ENCODE measurements around the gene PHLDB1. TPM values are rescaled to one million over a fixed set of nuclear protein-coding genes. Genes with fewer than 3 reads are reported as not detected.

The PHLDB1 gene
- polyA plus RNA-seq, 1 of the 3 experiments (the other 2 are of a cell fraction): 89.4 TPM

DNA sequence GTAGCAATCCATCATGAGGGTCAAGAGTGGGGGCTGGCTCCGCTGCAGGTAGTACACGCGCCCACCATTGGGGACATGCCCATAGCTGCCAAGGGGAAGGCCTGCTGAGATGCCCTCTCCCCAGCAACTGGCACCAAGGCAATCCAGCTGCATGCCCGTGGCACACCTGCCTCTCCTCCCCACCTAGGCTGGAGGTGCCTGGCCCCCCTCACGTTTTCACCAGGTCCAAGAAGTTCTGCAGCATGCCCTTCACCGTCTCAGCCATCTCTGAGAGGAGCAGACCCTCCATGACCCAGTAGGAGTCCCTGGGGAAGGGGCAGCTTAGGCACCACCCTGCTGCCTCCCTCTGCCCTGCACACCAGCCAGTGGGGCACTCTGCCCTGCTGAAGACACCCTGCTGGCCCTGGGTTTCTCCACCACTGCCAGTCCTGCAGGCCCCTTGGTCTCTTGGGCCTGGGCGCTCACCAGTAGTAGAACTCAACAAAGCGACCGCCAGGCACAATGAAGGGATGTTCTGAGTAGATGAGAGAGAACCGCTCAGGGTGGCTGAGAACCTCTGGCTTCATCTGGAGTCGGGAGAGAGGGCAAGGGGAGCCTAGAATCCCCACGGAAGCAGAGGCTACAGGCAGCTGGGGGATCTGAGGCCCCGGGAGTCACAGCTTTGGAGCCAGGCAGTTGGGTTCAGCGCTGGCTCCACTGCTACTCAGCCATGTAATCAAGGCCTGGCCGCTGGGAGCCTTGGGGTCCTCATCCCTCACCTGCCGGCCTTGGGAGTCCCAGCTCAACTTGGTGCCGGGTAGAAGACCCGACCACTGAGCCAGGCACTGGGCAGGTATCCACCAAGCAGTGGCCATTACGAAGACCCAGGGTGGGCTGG, 54.2 kb downstream of the PHLDB1 start:
- CTCF ChIA-PET: interaction anchor here (0.9 to 9.6 kb wide), 8 partner anchors 11 to 266 kb away, joined by 3 to 144 read pairs (median 28); partner anchors contain the start of gene PHLDB1
- TF ChIP-seq CTCF (IDR thresholded peaks at IDR 0.05): no peak
- POLR2A ChIA-PET: no interaction called here
- no peaks in the 10 kb centered on the region for H3K9me2 ChIP-seq
- H3K4me1 ChIP-seq (ENCODE audit: control insufficient read depth in 1 of 2, insufficient read depth in 2 of 2, low read depth in 1 of 2, low read length in 1 of 2): peaks cover 0 to 12% of the 10 kb centered on the region in 2 experiments; a peak in 1 of 4 replicates
- H3K9ac ChIP-seq: no peak overlapping the region
- H3K9me3 ChIP-seq: no peaks in the 10 kb centered on the region
- no peak for DNase-seq
- no peaks in the 10 kb centered on the region for H3K79me2 ChIP-seq (ENCODE audit: insufficient read depth)
- peaks cover 30% of the 10 kb centered on the region for H3F3A ChIP-seq (replicated peaks; ENCODE audit: insufficient read depth)
- H3K27ac ChIP-seq (ENCODE audit: low read depth in 2 of 2, low read length in 1 of 2): no peak overlapping the region
- H4K20me1 ChIP-seq (ENCODE audit: insufficient read depth): peaks cover 10% of the 10 kb centered on the region
- WGBS (ENCODE audit: low lambda C conversion rate): 86% methylated on average over 6 of the region's 19 CpGs
- no peak overlapping the region for H3K4me3 ChIP-seq (ENCODE audit: low read depth in 2 of 2, low read length in 1 of 2)
- no peak overlapping the region for H2AFZ ChIP-seq (ENCODE audit: low read depth)
- no peaks in the 10 kb centered on the region for H3K27me3 ChIP-seq (ENCODE audit: insufficient read depth)
- H3K4me2 ChIP-seq: no peak overlapping the region
- H3K36me3 ChIP-seq (replicated peaks in 1 of 2; ENCODE audit: control insufficient read depth in 1 of 2, insufficient read depth in 2 of 2, low read length in 1 of 2): peaks cover 3 to 13% of the 10 kb centered on the region in 2 experiments

DNA sequence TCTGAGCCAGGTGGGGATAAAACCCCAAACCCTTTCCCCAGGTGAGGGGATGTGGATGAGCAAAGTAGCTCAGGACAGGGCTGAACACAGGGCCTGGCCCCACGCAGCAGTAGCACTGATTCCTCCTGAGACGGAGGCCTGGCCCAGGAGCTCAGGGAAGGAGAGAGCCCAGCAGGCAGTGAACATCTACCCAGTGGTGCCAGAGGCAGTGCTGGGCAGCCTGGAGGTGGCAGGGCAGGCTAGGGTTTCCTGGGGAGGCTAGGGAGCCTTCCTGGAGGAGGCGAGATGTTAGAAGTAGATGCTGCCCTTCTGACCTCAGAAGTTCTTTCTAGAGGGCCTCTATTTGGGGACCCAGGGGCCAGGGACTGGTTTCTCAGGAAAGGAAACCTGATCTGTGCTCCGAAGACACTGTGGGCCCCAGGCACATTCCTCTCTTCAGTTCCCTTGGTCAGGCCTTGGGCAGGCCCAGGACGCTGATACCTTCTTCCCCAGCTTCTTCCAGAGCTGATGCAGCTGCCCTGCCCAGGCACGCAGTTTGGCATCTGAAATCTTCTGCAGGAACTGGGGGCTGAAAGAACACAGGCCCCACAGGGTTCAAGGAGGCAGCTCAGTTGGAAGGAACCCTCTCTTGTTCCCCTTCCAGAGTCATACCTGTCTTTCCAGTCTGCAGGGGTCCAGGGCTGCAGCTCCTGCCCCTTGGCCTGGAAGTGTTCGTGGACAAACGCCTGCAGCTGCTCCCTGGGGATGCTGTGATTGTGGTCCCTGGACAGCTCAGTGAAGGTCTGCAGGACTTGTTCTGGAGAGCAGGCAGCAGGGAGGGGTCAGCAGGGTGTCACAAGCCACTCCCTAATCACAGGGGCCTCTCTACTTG, 55.2 kb downstream of the PHLDB1 start:
- H3K9me2 ChIP-seq: no peaks in the 10 kb centered on the region
- no peak overlapping the region for H3K27ac ChIP-seq (ENCODE audit: low read depth in 2 of 2, low read length in 1 of 2)
- H3F3A ChIP-seq (replicated peaks; ENCODE audit: insufficient read depth): peaks cover 24% of the 10 kb centered on the region
- no peaks in the 10 kb centered on the region for H3K27me3 ChIP-seq (ENCODE audit: insufficient read depth)
- ChIA-PET CTCF (interaction anchor here (1.8 to 9.6 kb wide), 4 partner anchors 10 to 265 kb away, joined by 4 to 144 read pairs (median 28); no protein-coding TSS in a partner anchor), POLR2A (no interaction called here)
- H3K9me3 ChIP-seq: no peaks in the 10 kb centered on the region
- no peak overlapping the region for H3K4me3 ChIP-seq (ENCODE audit: low read depth in 2 of 2, low read length in 1 of 2)
- TF ChIP-seq, protein P1, sequence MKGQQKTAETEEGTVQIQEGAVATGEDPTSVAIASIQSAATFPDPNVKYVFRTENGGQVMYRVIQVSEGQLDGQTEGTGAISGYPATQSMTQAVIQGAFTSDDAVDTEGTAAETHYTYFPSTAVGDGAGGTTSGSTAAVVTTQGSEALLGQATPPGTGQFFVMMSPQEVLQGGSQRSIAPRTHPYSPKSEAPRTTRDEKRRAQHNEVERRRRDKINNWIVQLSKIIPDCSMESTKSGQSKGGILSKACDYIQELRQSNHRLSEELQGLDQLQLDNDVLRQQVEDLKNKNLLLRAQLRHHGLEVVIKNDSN (IDR thresholded peaks at IDR 0.05; ENCODE audit: borderline replicate concordance, low read depth): no peak
- no peak for TF ChIP-seq RCOR1 (IDR thresholded peaks at IDR 0.05; ENCODE audit: low read length)
- no peak for TF ChIP-seq RXRA (IDR thresholded peaks at IDR 0.05; ENCODE audit: borderline replicate concordance, low read depth)
- TF ChIP-seq, protein P2, sequence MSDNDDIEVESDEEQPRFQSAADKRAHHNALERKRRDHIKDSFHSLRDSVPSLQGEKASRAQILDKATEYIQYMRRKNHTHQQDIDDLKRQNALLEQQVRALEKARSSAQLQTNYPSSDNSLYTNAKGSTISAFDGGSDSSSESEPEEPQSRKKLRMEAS (IDR thresholded peaks at IDR 0.05; ENCODE audit: low read depth): no peak
- no peak for TF ChIP-seq PBX3 (IDR thresholded peaks at IDR 0.05)
- TF ChIP-seq JUND (IDR thresholded peaks at IDR 0.05): no peak
- no peak for TF ChIP-seq GATA2 (CRISPR knock-in tag; IDR thresholded peaks at IDR 0.05)
- TF ChIP-seq CHD2 (IDR thresholded peaks at IDR 0.05; ENCODE audit: low read length, partially characterized antibody): no peak
- TF ChIP-seq SIN3A (IDR thresholded peaks at IDR 0.05; ENCODE audit: borderline replicate concordance, low read depth, low read length): no peak
- no peak for TF ChIP-seq CTCF (IDR thresholded peaks at IDR 0.05)
- no peak for TF ChIP-seq USF2 (IDR thresholded peaks at IDR 0.05; ENCODE audit: borderline replicate concordance, low read depth, low read length)
- no peak for TF ChIP-seq IRF3 (IDR thresholded peaks at IDR 0.05; ENCODE audit: low read depth, low read length)
- no peak overlapping the region for H3K9ac ChIP-seq
- H3K4me1 ChIP-seq (ENCODE audit: control insufficient read depth in 1 of 2, insufficient read depth in 2 of 2, low read depth in 1 of 2, low read length in 1 of 2): peaks cover 0 to 12% of the 10 kb centered on the region in 2 experiments; a peak in 1 of 4 replicates
- H3K36me3 ChIP-seq (replicated peaks in 1 of 2; ENCODE audit: control insufficient read depth in 1 of 2, insufficient read depth in 2 of 2, low read length in 1 of 2): peaks cover 0 to 3% of the 10 kb centered on the region in 2 experiments
- 91% methylated on average over 6 of the region's 8 CpGs for WGBS (ENCODE audit: low lambda C conversion rate)
- DNase-seq: no peak
- H3K4me2 ChIP-seq: no peak overlapping the region
- no peaks in the 10 kb centered on the region for H3K79me2 ChIP-seq (ENCODE audit: insufficient read depth)
- peaks cover 4% of the 10 kb centered on the region for H4K20me1 ChIP-seq (ENCODE audit: insufficient read depth)
- no peak overlapping the region for H2AFZ ChIP-seq (ENCODE audit: low read depth)

Measured in SK-N-SH (cell line).